ENCODE data around the gene VLDLR.

Gene VLDLR

DNA sequence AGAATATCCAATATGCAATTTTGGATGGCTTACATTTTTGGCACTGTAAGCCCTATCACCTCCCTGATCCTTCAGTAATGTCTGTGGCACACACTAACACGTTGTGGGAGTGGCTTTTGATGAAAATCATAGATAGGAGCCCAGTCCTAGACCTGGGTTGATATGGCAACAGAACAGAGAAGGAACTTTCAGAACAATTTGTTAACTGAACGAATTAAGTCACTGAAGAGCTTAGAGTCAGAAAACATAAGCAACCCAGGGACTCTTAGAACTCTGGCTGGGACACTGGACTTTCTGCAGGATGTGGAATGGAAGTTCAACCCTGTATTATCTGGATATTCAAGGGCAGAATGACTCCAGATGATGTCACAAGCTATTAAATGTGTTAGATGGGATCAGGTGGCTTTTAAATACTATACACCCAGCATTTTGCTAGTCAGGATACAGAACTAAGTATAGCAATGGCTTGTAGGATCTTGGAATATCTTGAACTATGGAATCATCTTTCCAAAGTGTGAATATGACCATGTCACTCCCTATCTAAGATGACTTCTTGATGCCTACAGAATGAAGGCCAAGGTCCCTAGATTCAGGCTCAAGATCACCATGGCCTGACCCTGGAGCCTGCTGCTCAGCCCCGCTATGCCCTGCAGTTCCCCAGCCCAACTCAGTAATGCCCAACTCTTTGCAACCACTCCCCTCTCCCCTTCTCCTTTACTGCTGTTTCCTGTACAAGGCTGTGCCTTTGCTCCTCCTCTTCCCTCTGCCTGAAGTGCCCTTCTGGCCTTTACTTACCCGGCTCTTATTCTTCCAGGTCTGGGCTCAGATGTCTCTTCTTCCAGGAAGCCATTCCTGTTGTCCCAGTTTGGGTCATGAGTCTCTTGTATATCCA lies 42.8 kb downstream of the VLDLR start:
- peaks cover 23% of the 10 kb centered on the region for H3K36me3 Mint-ChIP-seq
- H3K4me1 Mint-ChIP-seq (ENCODE audit: low read depth): peaks cover 2% of the 10 kb centered on the region
- H3K9me3 Mint-ChIP-seq (ENCODE audit: low read depth): no peaks in the 10 kb centered on the region
- H3K27ac Mint-ChIP-seq: no peak overlapping the region
- no peak overlapping the region for H3K4me3 Mint-ChIP-seq
- H3K27me3 Mint-ChIP-seq: no peaks in the 10 kb centered on the region

- no peak overlapping the region for H3K27ac Mint-ChIP-seq
- H3K4me1 Mint-ChIP-seq (ENCODE audit: low read depth): no peaks in the 10 kb centered on the region
- H3K9me3 Mint-ChIP-seq (ENCODE audit: low read depth): no peaks in the 10 kb centered on the region
- H3K4me3 Mint-ChIP-seq: no peak overlapping the region
- no peaks in the 10 kb centered on the region for H3K27me3 Mint-ChIP-seq
- H3K36me3 Mint-ChIP-seq: peaks cover 23% of the 10 kb centered on the region
Observed at GRCh38 chr9:2666569-2666968, 45.0 kb downstream of the VLDLR start.

- Mint-ChIP-seq H3K27ac (no peak overlapping the region), H3K36me3 (peaks cover under 1% of the 10 kb centered on the region), H3K27me3 (no peaks in the 10 kb centered on the region)
Observed at GRCh38 chr9:2673161-2673560, 51.6 kb downstream of the VLDLR start.

DNA sequence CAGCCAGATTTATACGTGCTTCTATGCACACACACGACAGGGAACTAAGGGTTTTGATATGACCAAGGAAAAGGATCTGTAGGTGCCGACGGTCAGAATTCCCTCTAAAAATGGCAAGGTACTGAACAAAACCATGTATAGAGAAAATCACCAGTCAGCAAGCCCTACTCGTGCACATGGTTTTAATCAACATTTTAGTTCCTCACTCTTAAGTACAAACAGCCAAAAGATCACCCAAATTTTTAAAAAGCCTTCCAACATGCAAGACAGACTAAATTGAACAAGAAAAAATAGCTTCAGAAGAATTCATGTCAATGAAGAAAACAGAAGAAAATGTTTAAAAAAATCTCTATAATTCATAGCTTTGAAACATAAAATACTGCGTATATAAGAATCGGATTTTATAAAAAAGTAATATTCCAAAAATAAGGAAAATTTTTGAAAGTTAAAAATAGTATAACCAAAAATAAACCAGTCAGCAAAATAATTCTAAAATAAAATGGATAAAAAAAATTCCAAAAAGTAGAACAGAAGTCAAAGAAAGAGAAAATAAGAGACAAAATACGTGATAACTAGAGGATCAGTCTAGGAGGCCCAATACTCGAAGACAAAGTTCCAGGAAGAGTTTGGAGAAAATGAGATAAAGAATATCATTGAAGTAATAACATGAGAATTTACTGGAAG lies 52.7 kb downstream of the VLDLR start:
- Mint-ChIP-seq H3K27me3 (no peaks in the 10 kb centered on the region), H3K36me3 (no peaks in the 10 kb centered on the region), H3K9me3 (ENCODE audit: low read depth) (no peaks in the 10 kb centered on the region), H3K4me3 (no peak overlapping the region), H3K27ac (no peak overlapping the region), H3K4me1 (ENCODE audit: low read depth) (peaks cover 5% of the 10 kb centered on the region)

More at GRCh38 chr9:2673161-2673560, 51.6 kb downstream of the VLDLR start:
- Mint-ChIP-seq H3K4me1 (ENCODE audit: low read depth) (peaks cover 5% of the 10 kb centered on the region), H3K9me3 (ENCODE audit: low read depth) (no peaks in the 10 kb centered on the region), H3K4me3 (no peak overlapping the region)

DNA sequence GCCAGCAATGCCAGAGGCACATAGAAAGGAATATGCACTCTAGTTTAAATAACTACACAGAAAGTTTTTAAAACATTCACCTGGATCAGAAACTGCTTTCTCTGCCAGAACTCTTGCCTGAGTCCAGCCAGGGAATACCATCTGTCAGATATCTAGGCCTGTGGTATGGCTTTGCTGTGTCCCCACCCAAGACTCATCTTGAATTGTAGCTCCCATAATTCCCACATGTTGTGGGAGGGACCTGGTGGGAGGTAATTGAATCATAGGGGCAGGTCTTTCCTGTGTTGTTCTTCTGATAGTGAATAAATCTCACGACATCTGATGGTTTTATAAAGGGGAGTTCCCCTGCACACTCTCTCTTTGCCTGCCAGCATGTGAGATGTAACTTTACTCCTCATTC lies 54.2 kb downstream of the VLDLR start:
- no peak overlapping the region for H3K4me3 Mint-ChIP-seq
- peaks cover 3% of the 10 kb centered on the region for H3K36me3 Mint-ChIP-seq
- H3K27ac Mint-ChIP-seq: no peak overlapping the region
- H3K9me3 Mint-ChIP-seq (ENCODE audit: low read depth): no peaks in the 10 kb centered on the region
- no peaks in the 10 kb centered on the region for H3K27me3 Mint-ChIP-seq
- H3K4me1 Mint-ChIP-seq (ENCODE audit: low read depth): peaks cover 5% of the 10 kb centered on the region

DNA sequence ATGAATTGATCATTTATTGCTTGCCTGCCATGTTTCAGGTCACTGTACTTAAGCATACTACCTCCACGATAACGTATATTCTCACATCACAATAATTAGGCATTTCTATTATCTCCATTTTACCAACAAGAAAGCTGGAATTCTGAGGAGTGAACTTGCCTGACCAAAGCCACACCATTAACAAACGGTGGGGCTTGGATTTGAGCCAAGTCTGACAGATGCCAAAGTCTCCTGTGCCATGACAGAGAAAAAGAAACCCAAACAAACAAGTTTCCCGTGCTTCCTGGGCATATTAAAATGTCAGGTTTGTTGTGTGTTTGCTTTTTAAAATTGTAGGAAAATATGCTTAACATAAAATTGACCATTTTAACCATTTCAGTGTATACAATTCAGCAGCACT lies 54.9 kb downstream of the VLDLR start:
- Mint-ChIP-seq H3K27me3 (no peaks in the 10 kb centered on the region), H3K36me3 (peaks cover 3% of the 10 kb centered on the region)

GRCh38 chr9:2677915-2678889 lies 56.6 kb downstream of the VLDLR start:
- Mint-ChIP-seq H3K9me3 (ENCODE audit: low read depth) (no peaks in the 10 kb centered on the region), H3K4me1 (ENCODE audit: low read depth) (peaks cover 5% of the 10 kb centered on the region), H3K4me3 (no peak overlapping the region), H3K36me3 (peaks cover 3% of the 10 kb centered on the region), H3K27ac (no peak overlapping the region), H3K27me3 (no peaks in the 10 kb centered on the region)

More for the DNA sequence above, 54.9 kb downstream of the VLDLR start:
- Mint-ChIP-seq H3K4me1 (ENCODE audit: low read depth) (peaks cover 5% of the 10 kb centered on the region), H3K27ac (no peak overlapping the region), H3K4me3 (no peak overlapping the region), H3K9me3 (ENCODE audit: low read depth) (no peaks in the 10 kb centered on the region)

- Mint-ChIP-seq H3K9me3 (ENCODE audit: low read depth) (no peaks in the 10 kb centered on the region), H3K4me1 (ENCODE audit: low read depth) (peaks cover 5% of the 10 kb centered on the region), H3K4me3 (no peak overlapping the region), H3K27me3 (no peaks in the 10 kb centered on the region), H3K27ac (no peak overlapping the region), H3K36me3 (peaks cover 3% of the 10 kb centered on the region)
Observed at GRCh38 chr9:2679011-2679410, 57.4 kb downstream of the VLDLR start.

DNA sequence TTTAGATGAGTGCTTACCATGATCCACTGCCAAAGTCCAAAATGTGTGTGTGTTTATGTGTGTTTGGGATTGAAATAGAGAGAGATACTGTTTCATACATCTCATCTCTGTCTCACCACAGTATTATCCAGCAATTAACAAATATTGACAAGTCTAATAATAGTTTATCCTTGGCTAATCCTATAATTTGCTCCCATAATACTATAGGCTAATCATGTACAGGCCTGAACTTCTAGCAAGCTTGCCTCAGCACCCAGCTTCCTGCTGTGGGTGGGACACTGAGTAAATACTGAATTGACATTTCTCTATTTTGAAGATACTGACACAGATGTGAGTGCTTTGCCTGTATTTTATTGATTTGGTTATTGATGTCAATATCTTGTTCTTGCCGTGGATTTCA lies 60.4 kb downstream of the VLDLR start:
- H3K4me3 Mint-ChIP-seq: no peak overlapping the region

GRCh38 chr9:2686911-2687310 lies 65.3 kb downstream of the VLDLR start:
- Mint-ChIP-seq H3K4me3 (no peak overlapping the region), H3K4me1 (ENCODE audit: low read depth) (no peaks in the 10 kb centered on the region), H3K27me3 (no peaks in the 10 kb centered on the region), H3K27ac (no peak overlapping the region), H3K36me3 (peaks cover 6% of the 10 kb centered on the region), H3K9me3 (ENCODE audit: low read depth) (no peaks in the 10 kb centered on the region)

More for the DNA sequence above, 60.4 kb downstream of the VLDLR start:
- Mint-ChIP-seq H3K9me3 (ENCODE audit: low read depth) (no peaks in the 10 kb centered on the region), H3K27me3 (no peaks in the 10 kb centered on the region), H3K4me1 (ENCODE audit: low read depth) (no peaks in the 10 kb centered on the region), H3K36me3 (peaks cover 4% of the 10 kb centered on the region), H3K27ac (no peak overlapping the region)

DNA sequence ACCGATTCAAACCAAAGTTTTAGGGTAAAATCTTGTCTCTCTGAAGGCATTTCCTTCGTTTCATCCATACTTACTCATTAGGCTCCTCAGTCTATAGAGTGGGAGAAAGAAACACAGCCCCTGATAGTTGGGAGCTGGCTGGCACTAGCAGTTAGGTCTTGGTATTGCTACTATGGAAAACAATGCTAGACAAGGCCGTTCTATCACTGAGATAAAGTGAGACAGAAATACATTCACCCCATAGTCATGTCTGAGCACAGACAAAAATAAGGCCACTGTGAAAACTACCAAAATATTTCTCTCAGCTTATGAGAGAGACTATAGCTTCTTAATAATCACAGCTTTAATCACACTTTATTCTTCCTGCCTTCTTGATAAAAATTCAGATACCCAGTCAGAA lies 67.0 kb downstream of the VLDLR start:
- Mint-ChIP-seq H3K4me3 (no peak overlapping the region), H3K27me3 (no peaks in the 10 kb centered on the region), H3K27ac (no peak overlapping the region), H3K36me3 (peaks cover 8% of the 10 kb centered on the region), H3K4me1 (ENCODE audit: low read depth) (no peaks in the 10 kb centered on the region), H3K9me3 (ENCODE audit: low read depth) (no peaks in the 10 kb centered on the region)

DNA sequence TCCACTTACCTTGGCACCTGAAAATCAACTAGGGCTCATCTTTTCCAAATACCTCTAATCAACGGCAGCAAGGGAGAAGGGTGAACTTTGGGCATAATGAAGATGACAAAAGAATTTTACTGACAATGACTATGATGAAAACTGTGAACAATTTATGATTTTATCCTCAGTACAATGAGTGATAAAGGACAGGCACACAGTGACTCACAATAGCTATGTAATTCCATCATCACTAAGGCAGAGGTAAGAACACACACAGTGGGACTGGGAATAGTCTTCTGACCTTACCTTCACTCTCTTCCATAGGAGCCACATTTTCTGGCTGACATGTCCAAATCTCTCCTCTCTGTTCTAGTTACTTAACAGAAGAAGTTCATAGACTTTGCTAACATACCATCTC lies 69.6 kb downstream of the VLDLR start:
- no peak overlapping the region for H3K27ac Mint-ChIP-seq
- no peaks in the 10 kb centered on the region for H3K4me1 Mint-ChIP-seq (ENCODE audit: low read depth)
- no peaks in the 10 kb centered on the region for H3K27me3 Mint-ChIP-seq
- no peaks in the 10 kb centered on the region for H3K9me3 Mint-ChIP-seq (ENCODE audit: low read depth)
- H3K4me3 Mint-ChIP-seq: no peak overlapping the region
- H3K36me3 Mint-ChIP-seq: peaks cover 9% of the 10 kb centered on the region

DNA sequence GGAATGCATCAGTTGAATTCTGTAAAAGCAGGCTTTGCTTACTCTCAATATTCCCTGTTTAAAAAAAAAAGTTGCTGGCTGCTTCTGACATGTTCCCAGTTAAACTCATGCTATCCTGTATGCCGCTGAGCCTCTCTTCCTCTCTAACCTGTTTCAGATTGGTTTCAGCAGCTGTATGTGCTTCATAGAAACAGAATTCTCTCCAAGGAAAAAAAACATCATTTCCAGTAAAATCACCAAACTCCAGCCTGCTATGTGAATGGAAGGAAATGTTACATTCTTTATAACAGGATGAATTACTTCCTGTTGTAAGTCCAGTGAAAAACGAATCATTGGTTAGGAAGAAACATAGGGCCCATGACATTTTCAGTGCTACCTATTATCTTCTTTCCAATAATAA lies 70.0 kb downstream of the VLDLR start:
- no peak overlapping the region for H3K27ac Mint-ChIP-seq
- no peaks in the 10 kb centered on the region for H3K9me3 Mint-ChIP-seq (ENCODE audit: low read depth)
- no peaks in the 10 kb centered on the region for H3K27me3 Mint-ChIP-seq
- no peaks in the 10 kb centered on the region for H3K4me1 Mint-ChIP-seq (ENCODE audit: low read depth)
- peaks cover 9% of the 10 kb centered on the region for H3K36me3 Mint-ChIP-seq
- no peak overlapping the region for H3K4me3 Mint-ChIP-seq

DNA sequence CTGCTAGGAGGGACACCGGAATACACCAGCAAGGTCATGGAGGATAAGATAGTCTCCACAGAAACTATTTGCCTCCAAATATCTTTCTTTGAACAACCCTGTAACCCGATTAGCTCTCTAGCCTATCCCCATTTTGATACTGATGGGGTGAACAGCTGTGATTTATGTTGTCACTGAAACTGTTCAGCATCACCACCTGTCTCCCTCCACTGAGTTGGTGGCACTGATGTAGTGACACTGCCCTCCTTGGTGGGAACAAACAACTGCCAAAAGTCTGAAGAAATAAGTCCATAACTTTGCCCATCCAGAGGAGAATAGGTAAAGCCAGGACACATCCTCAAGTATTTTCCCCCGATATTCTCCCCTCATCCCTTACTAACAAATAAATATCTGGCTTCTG lies 71.5 kb downstream of the VLDLR start:
- H3K4me1 Mint-ChIP-seq (ENCODE audit: low read depth): no peaks in the 10 kb centered on the region
- peaks cover 9% of the 10 kb centered on the region for H3K36me3 Mint-ChIP-seq
- no peaks in the 10 kb centered on the region for H3K9me3 Mint-ChIP-seq (ENCODE audit: low read depth)
- no peaks in the 10 kb centered on the region for H3K27me3 Mint-ChIP-seq
- H3K4me3 Mint-ChIP-seq: no peak overlapping the region
- H3K27ac Mint-ChIP-seq: peak overlapping the region; percentile 31

GRCh38 chr9:2697492-2697891 lies 75.9 kb downstream of the VLDLR start:
- no peak overlapping the region for H3K27ac Mint-ChIP-seq
- H3K4me3 Mint-ChIP-seq: no peak overlapping the region
- H3K4me1 Mint-ChIP-seq (ENCODE audit: low read depth): no peaks in the 10 kb centered on the region
- H3K36me3 Mint-ChIP-seq: peaks cover 9% of the 10 kb centered on the region
- no peaks in the 10 kb centered on the region for H3K9me3 Mint-ChIP-seq (ENCODE audit: low read depth)
- H3K27me3 Mint-ChIP-seq: no peaks in the 10 kb centered on the region

Measured in activated naive CD8-positive, alpha-beta T cell (primary cell).